ENCODE results near the gene RXRB.

Gene RXRB

DNA sequence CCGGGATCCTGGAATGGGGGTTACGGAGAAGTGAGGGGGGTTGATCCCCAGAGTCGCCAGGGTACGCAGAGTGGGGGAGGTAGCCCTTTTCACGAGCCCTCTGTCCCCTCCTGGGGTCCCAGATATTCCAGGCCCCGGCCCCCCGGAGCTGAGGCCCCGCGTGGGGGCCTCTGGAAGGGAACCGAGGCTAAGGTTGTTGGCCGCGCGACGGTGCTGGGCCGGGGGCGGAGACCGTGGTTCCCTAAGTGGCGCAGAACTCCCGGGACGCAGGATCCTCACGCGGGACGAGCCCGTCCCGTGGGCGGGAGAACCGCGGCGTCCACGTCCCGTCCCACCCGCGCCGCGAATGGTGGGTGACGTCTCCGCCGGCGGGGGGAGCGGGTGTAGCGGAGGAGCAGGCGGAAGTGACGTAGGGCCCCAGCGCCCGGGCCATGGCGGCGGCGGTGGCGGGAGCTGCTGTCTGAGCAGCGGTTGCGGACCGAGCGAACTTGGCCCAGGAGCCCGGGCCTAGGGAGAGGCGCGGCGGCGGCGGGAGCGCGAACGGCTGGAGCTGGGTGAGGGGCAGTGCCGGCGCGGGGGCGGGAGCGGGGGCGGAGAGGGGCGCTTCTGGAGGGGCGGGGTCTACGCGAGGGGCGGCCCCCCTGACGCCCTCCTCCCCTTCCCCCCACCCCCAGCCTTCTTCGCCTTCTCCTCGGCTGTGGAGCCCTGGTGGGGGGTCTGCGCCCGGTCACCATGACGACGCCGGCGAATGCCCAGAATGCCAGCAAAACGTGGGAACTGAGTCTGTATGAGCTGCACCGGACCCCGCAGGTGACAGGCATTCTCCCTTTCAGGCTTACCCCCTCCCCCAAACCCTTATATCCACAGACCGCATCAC, 7.9 kb upstream of the RXRB start, which contains the start of gene RING1:
Gene RING1 (plus strand): TSS at position 410 of the 877 bp plus-strand sequence. CDS start 323 bp downstream, at position 733.
- TF ChIP-seq, protein P1, sequence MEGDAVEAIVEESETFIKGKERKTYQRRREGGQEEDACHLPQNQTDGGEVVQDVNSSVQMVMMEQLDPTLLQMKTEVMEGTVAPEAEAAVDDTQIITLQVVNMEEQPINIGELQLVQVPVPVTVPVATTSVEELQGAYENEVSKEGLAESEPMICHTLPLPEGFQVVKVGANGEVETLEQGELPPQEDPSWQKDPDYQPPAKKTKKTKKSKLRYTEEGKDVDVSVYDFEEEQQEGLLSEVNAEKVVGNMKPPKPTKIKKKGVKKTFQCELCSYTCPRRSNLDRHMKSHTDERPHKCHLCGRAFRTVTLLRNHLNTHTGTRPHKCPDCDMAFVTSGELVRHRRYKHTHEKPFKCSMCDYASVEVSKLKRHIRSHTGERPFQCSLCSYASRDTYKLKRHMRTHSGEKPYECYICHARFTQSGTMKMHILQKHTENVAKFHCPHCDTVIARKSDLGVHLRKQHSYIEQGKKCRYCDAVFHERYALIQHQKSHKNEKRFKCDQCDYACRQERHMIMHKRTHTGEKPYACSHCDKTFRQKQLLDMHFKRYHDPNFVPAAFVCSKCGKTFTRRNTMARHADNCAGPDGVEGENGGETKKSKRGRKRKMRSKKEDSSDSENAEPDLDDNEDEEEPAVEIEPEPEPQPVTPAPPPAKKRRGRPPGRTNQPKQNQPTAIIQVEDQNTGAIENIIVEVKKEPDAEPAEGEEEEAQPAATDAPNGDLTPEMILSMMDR (IDR thresholded peaks at IDR 0.05), result no peak
- H3K27me3 ChIP-seq (ENCODE audit: control insufficient read depth, insufficient read depth, low read length), result no peaks in the 10 kb centered on the region
- peak within 1 kb of the TSS; percentile 91 for H2AFZ ChIP-seq
- peaks cover 17% of the 10 kb centered on the region for H3K4me1 ChIP-seq
- H3K27ac ChIP-seq, result peak within 1 kb of the TSS; percentile 83
- peak within 1 kb of the TSS; percentile 87 for H3K4me3 ChIP-seq (ENCODE audit: low read depth, low read length)
- H3K79me2 ChIP-seq, result peaks cover 3% of the 10 kb centered on the region
- peak within 1 kb of the TSS; percentile 87 for H3K4me2 ChIP-seq (ENCODE audit: low read length)
- H3K36me3 ChIP-seq (ENCODE audit: control insufficient read depth, insufficient read depth, low read length), result no peaks in the 10 kb centered on the region
- no peaks in the 10 kb centered on the region for H3K9me3 ChIP-seq (ENCODE audit: control insufficient read depth, low read length)
- H3K9ac ChIP-seq, result peak within 1 kb of the TSS; percentile 33

- Histone ChIP-seq H3K9me3 (ENCODE audit: control insufficient read depth, low read length) (no peaks in the 10 kb centered on the region), H3K79me2 (peaks cover 10% of the 10 kb centered on the region), H3K4me3 (ENCODE audit: low read depth, low read length) (peak overlapping the region; percentile 87), H3K4me1 (peaks cover 14% of the 10 kb centered on the region), H3K36me3 (ENCODE audit: control insufficient read depth, insufficient read depth, low read length) (no peaks in the 10 kb centered on the region), H3K4me2 (ENCODE audit: low read length) (peak overlapping the region; percentile 87), H3K27me3 (ENCODE audit: control insufficient read depth, insufficient read depth, low read length) (no peaks in the 10 kb centered on the region), H3K27ac (peak overlapping the region; percentile 83), H3K9ac (peak overlapping the region; percentile 33), H2AFZ (peak overlapping the region; percentile 91)
- TF ChIP-seq, protein P1 (IDR thresholded peaks at IDR 0.05), result no peak
These were observed 7.2 kb upstream of the RXRB start for GRCh38 chr6:33207552-33208090.

- Histone ChIP-seq H3K9me3 (ENCODE audit: control insufficient read depth, low read length) (no peaks in the 10 kb centered on the region), H3K27ac (no peak overlapping the region), H3K36me3 (ENCODE audit: control insufficient read depth, insufficient read depth, low read length) (no peaks in the 10 kb centered on the region), H2AFZ (no peak overlapping the region), H3K27me3 (ENCODE audit: control insufficient read depth, insufficient read depth, low read length) (no peaks in the 10 kb centered on the region), H3K4me1 (peaks cover 19% of the 10 kb centered on the region), H3K4me2 (ENCODE audit: low read length) (peak overlapping the region; percentile 87), H3K79me2 (peaks cover 16% of the 10 kb centered on the region), H3K4me3 (ENCODE audit: low read depth, low read length) (peak overlapping the region; percentile 87), H3K9ac (no peak overlapping the region)
- TF ChIP-seq, protein P1 (IDR thresholded peaks at IDR 0.05), result no peak
These were observed 6.5 kb upstream of the RXRB start for GRCh38 chr6:33206864-33207551.

- H2AFZ ChIP-seq, result no peak overlapping the region
- peaks cover 23% of the 10 kb centered on the region for H3K79me2 ChIP-seq
- no peak overlapping the region for H3K4me2 ChIP-seq (ENCODE audit: low read length)
- H3K4me1 ChIP-seq, result peaks cover 26% of the 10 kb centered on the region
- no peak overlapping the region for H3K9ac ChIP-seq
- H3K27me3 ChIP-seq (ENCODE audit: control insufficient read depth, insufficient read depth, low read length), result no peaks in the 10 kb centered on the region
- TF ChIP-seq, protein P1 (IDR thresholded peaks at IDR 0.05), result no peak
- H3K36me3 ChIP-seq (ENCODE audit: control insufficient read depth, insufficient read depth, low read length), result no peaks in the 10 kb centered on the region
- H3K9me3 ChIP-seq (ENCODE audit: control insufficient read depth, low read length), result no peaks in the 10 kb centered on the region
- no peak overlapping the region for H3K27ac ChIP-seq
- H3K4me3 ChIP-seq (ENCODE audit: low read depth, low read length), result no peak overlapping the region
These were observed 5.8 kb upstream of the RXRB start for GRCh38 chr6:33206027-33206863.

Measured in parathyroid adenoma (tissue), 2 donors.